Stimulated activated CD4-positive, alpha-beta T cell treated with anti-CD3 and anti-CD28 coated beads, Interleukin-15, amount 100 ng/mL, for 48 hours (primary cell): ENCODE measurements around the gene VAMP8.
"Not testable (repeated sequence)": the region's sequence is repeated elsewhere in the genome, so short reads cannot be mapped to it uniquely, and the experiment has no call there.

Experiments used
- DNase-seq, 2 donors: peaks; one replicate each; pipeline ENCODE4 v3.0.0-alpha.2; 2020; ENCODE audit warnings: low read depth in 2 of 2

The VAMP8 gene

GRCh38 chr2:85577386-85578242 is at the start of gene VAMP8:
VAMP8 (plus strand) TSS chr2:85577586; CDS start chr2:85577647, 61 bp downstream.
- DNase-seq: peak; percentile 39 to 61

- no peak for DNase-seq
These were observed 49.6 kb upstream of the VAMP8 start for GRCh38 chr2:85527787-85528186.

GRCh38 chr2:85528355-85528754 is 49.0 kb upstream of the VAMP8 start:
- DNase-seq: no peak

- DNase-seq: no peak
These were observed 47.6 kb upstream of the VAMP8 start for GRCh38 chr2:85529809-85530208.

GRCh38 chr2:85531589-85531988 is 45.8 kb upstream of the VAMP8 start:
- DNase-seq: no peak

- DNase-seq: no peak
These were observed 43.3 kb upstream of the VAMP8 start for GRCh38 chr2:85534099-85534498.

GRCh38 chr2:85534881-85535280 is 42.5 kb upstream of the VAMP8 start:
- DNase-seq: no peak

- DNase-seq: no peak
These were observed 40.9 kb upstream of the VAMP8 start for GRCh38 chr2:85536479-85536878.

- peak in 1 of 2 donors; percentile 22 for DNase-seq
These were observed 39.5 kb upstream of the VAMP8 start for GRCh38 chr2:85537600-85538506.

- DNase-seq: peak; percentile 85 to 86
These were observed 38.7 kb upstream of the VAMP8 start, which contains the start of gene MAT2A for GRCh38 chr2:85538507-85539360. MAT2A (plus strand) TSS chr2:85539168; CDS start chr2:85539288, 120 bp downstream.

GRCh38 chr2:85539361-85540132 is 37.8 kb upstream of the VAMP8 start:
- DNase-seq: peak; percentile 60 to 62

GRCh38 chr2:85540133-85540648 is 37.2 kb upstream of the VAMP8 start:
- DNase-seq: no peak

- no peak for DNase-seq
These were observed 36.1 kb upstream of the VAMP8 start for GRCh38 chr2:85541262-85541661.

GRCh38 chr2:85541753-85542457 is 35.5 kb upstream of the VAMP8 start:
- DNase-seq: no peak

- DNase-seq: no peak
These were observed 34.6 kb upstream of the VAMP8 start for GRCh38 chr2:85542777-85543176.

GRCh38 chr2:85544254-85544691 is 33.1 kb upstream of the VAMP8 start:
- DNase-seq: not testable (repeated sequence)

- not testable (repeated sequence) for DNase-seq
These were observed 32.2 kb upstream of the VAMP8 start for GRCh38 chr2:85544915-85545779.

GRCh38 chr2:85545780-85546240 is 31.6 kb upstream of the VAMP8 start:
- DNase-seq: no peak
